Activated CD8-positive, alpha-beta T cell treated with anti-CD3 and anti-CD28 coated beads, Interleukin-2, amount 10 ng/mL, durations not matched to agents 7 days and 5 days (primary cell): ENCODE results near the gene UCP1. TPM values are rescaled to one million over a fixed set of nuclear protein-coding genes. Genes with fewer than 3 reads are reported as not detected.

ENCODE experiments used
- ATAC-seq: fragments of 150-1000 bp; cut with Tn5 transposase; one replicate; pipeline ENCODE4 v1.10.0; 2021; ENCODE audit warnings: moderate library complexity
- CTCF ChIA-PET: fragments of 350-600 bp; sonication (Branson Sonifier 250); formaldehyde crosslinking; loops from one replicate; lab custom pipeline; 2021; ENCODE audit warnings: antibody characterized with exemption; lab: Charles Lee
- POLR2A ChIA-PET: fragments of 350-600 bp; sonication (Branson Sonifier 250); formaldehyde crosslinking; loops from one replicate; lab custom pipeline; 2021; ENCODE audit warnings: antibody characterized with exemption; lab: Charles Lee
- DNase-seq: peaks from one replicate; pipeline ENCODE4 v3.0.0-alpha.2; 2020
- H3K27ac Mint-ChIP-seq: one replicate; pipeline ENCODE4 v1.8.0; 2021; ENCODE audit warnings: mild to moderate bottlenecking, mixed read lengths
- H3K27me3 Mint-ChIP-seq: one replicate; pipeline ENCODE4 v1.8.0; 2021; ENCODE audit warnings: low read depth, mixed read lengths
- H3K36me3 Mint-ChIP-seq: one replicate; pipeline ENCODE4 v1.8.0; 2021; ENCODE audit warnings: low read depth, mixed read lengths
- H3K4me1 Mint-ChIP-seq: one replicate; pipeline ENCODE4 v1.8.0; 2021; ENCODE audit warnings: low read depth, mixed read lengths
- H3K4me3 Mint-ChIP-seq: one replicate; pipeline ENCODE4 v1.8.0; 2021; ENCODE audit warnings: mild to moderate bottlenecking, mixed read lengths
- H3K9me3 Mint-ChIP-seq: one replicate; pipeline ENCODE4 v1.8.0; 2022; ENCODE audit warnings: mixed read lengths; ENCODE audit not compliant: insufficient read depth
- total RNA-seq, 2 experiments: library from RNA; stranded (reverse); gene quantifications; one replicate each; pipeline ENCODE4 v1.2.3, GENCODE V29; 2021

UCP1 gene
- total RNA-seq, 2 experiments from 2014 or later = not detected

- no peaks in the 10 kb centered on the region for H3K36me3 Mint-ChIP-seq
- ATAC-seq (no peak), DNase-seq (no peak)
- H3K27me3 Mint-ChIP-seq = peaks cover 23% of the 10 kb centered on the region
- CTCF ChIA-PET = interaction anchor here (1.6 kb wide), 1 partner anchor 15 kb away, joined by 4 read pairs; no protein-coding TSS in a partner anchor
- H3K27ac Mint-ChIP-seq = no peak overlapping the region
- H3K9me3 Mint-ChIP-seq = no peaks in the 10 kb centered on the region
- no peaks in the 10 kb centered on the region for H3K4me1 Mint-ChIP-seq
- H3K4me3 Mint-ChIP-seq = no peak overlapping the region
- POLR2A ChIA-PET = no interaction called here
These were observed 26.3 kb upstream of the UCP1 start for GRCh38 chr4:140595065-140595464.

GRCh38 chr4:140584439-140584838 is 15.7 kb upstream of the UCP1 start:
- Mint-ChIP-seq H3K27ac (no peak overlapping the region), H3K9me3 (no peaks in the 10 kb centered on the region), H3K36me3 (no peaks in the 10 kb centered on the region), H3K27me3 (peaks cover 17% of the 10 kb centered on the region), H3K4me3 (no peak overlapping the region), H3K4me1 (no peaks in the 10 kb centered on the region)
- CTCF ChIA-PET = no interaction called here
- DNase-seq (no peak), ATAC-seq (no peak)
- POLR2A ChIA-PET = no interaction called here

GRCh38 chr4:140581078-140581477 is 12.3 kb upstream of the UCP1 start:
- ATAC-seq (no peak), DNase-seq (no peak)
- H3K27me3 Mint-ChIP-seq = peaks cover 33% of the 10 kb centered on the region
- H3K4me3 Mint-ChIP-seq = no peak overlapping the region
- POLR2A ChIA-PET = no interaction called here
- CTCF ChIA-PET = interaction anchor here (1.3 kb wide), 1 partner anchor 57 kb away, joined by 3 read pairs; the partner anchor contains the start of gene ELMOD2
- H3K9me3 Mint-ChIP-seq = no peaks in the 10 kb centered on the region
- H3K27ac Mint-ChIP-seq = no peak overlapping the region
- H3K36me3 Mint-ChIP-seq = no peaks in the 10 kb centered on the region
- H3K4me1 Mint-ChIP-seq = no peaks in the 10 kb centered on the region

- H3K4me3 Mint-ChIP-seq = no peak overlapping the region
- ATAC-seq (no peak), DNase-seq (no peak)
- no peaks in the 10 kb centered on the region for H3K9me3 Mint-ChIP-seq
- peaks cover 38% of the 10 kb centered on the region for H3K27me3 Mint-ChIP-seq
- H3K36me3 Mint-ChIP-seq = no peaks in the 10 kb centered on the region
- CTCF ChIA-PET = no interaction called here
- POLR2A ChIA-PET = no interaction called here
- H3K4me1 Mint-ChIP-seq = no peaks in the 10 kb centered on the region
- H3K27ac Mint-ChIP-seq = no peak overlapping the region
These were observed 10.5 kb upstream of the UCP1 start for GRCh38 chr4:140579278-140579677.

GRCh38 chr4:140575489-140575888 is 6.7 kb upstream of the UCP1 start:
- ChIA-PET POLR2A (no interaction called here), CTCF (no interaction called here)
- H3K9me3 Mint-ChIP-seq = no peaks in the 10 kb centered on the region
- no peak for ATAC-seq
- no peaks in the 10 kb centered on the region for H3K4me1 Mint-ChIP-seq
- H3K27ac Mint-ChIP-seq = no peak overlapping the region
- peaks cover 46% of the 10 kb centered on the region for H3K27me3 Mint-ChIP-seq
- no peaks in the 10 kb centered on the region for H3K36me3 Mint-ChIP-seq
- no peak overlapping the region for H3K4me3 Mint-ChIP-seq
- no peak for DNase-seq

- ATAC-seq = no peak
- peaks cover 58% of the 10 kb centered on the region for H3K27me3 Mint-ChIP-seq
These were observed 2.9 kb upstream of the UCP1 start for GRCh38 chr4:140571620-140572019.

GRCh38 chr4:140569307-140569638 is 512 bp upstream of the UCP1 start:
- Mint-ChIP-seq H3K4me1 (peaks cover 8% of the 10 kb centered on the region), H3K4me3 (no peak overlapping the region), H3K27ac (no peak overlapping the region), H3K27me3 (peaks cover 54% of the 10 kb centered on the region), H3K9me3 (no peaks in the 10 kb centered on the region), H3K36me3 (no peaks in the 10 kb centered on the region)
- ChIA-PET POLR2A (no interaction called here), CTCF (no interaction called here)
- ATAC-seq = no peak
- no peak for DNase-seq

More at GRCh38 chr4:140571620-140572019, 2.9 kb upstream of the UCP1 start:
- no peaks in the 10 kb centered on the region for H3K36me3 Mint-ChIP-seq
- POLR2A ChIA-PET = no interaction called here
- CTCF ChIA-PET = no interaction called here
- H3K4me1 Mint-ChIP-seq = peaks cover 8% of the 10 kb centered on the region
- no peak for DNase-seq
- no peak overlapping the region for H3K4me3 Mint-ChIP-seq
- H3K27ac Mint-ChIP-seq = no peak overlapping the region
- H3K9me3 Mint-ChIP-seq = no peaks in the 10 kb centered on the region

GRCh38 chr4:140559696-140560095 is 9.1 kb downstream of the UCP1 start:
- Mint-ChIP-seq H3K4me3 (no peak overlapping the region), H3K9me3 (no peaks in the 10 kb centered on the region), H3K27me3 (peaks cover 38% of the 10 kb centered on the region), H3K4me1 (peaks cover 17% of the 10 kb centered on the region), H3K27ac (no peak overlapping the region), H3K36me3 (no peaks in the 10 kb centered on the region)
- DNase-seq (no peak), ATAC-seq (no peak)
- CTCF ChIA-PET = no interaction called here
- POLR2A ChIA-PET = no interaction called here

GRCh38 chr4:140557831-140558435 is 10.8 kb downstream of the UCP1 start:
- Mint-ChIP-seq H3K36me3 (no peaks in the 10 kb centered on the region), H3K9me3 (no peaks in the 10 kb centered on the region), H3K27ac (no peak overlapping the region), H3K27me3 (peaks cover 35% of the 10 kb centered on the region), H3K4me3 (no peak overlapping the region), H3K4me1 (peaks cover 17% of the 10 kb centered on the region)
- ATAC-seq = no peak
- ChIA-PET CTCF (interaction anchor here (0.8 to 2.2 kb wide), 4 partner anchors 13 to 198 kb away, joined by 3 to 8 read pairs (median 6); partner anchors contain the start of gene ELMOD2), POLR2A (no interaction called here)
- DNase-seq = no peak

GRCh38 chr4:140556372-140557085 is 12.2 kb downstream of the UCP1 start:
- ChIA-PET POLR2A (no interaction called here), CTCF (interaction anchor here (0.6 to 2.2 kb wide), 4 partner anchors 11 to 197 kb away, joined by 3 to 8 read pairs (median 6); partner anchors contain the start of gene ELMOD2)
- Mint-ChIP-seq H3K9me3 (no peaks in the 10 kb centered on the region), H3K27ac (no peak overlapping the region), H3K27me3 (peaks cover 29% of the 10 kb centered on the region), H3K4me3 (no peak overlapping the region), H3K4me1 (peaks cover 17% of the 10 kb centered on the region), H3K36me3 (no peaks in the 10 kb centered on the region)
- ATAC-seq = peak; percentile 94
- no peak for DNase-seq

- no peak for ATAC-seq
- peaks cover 4% of the 10 kb centered on the region for H3K4me1 Mint-ChIP-seq
- no peak overlapping the region for H3K27ac Mint-ChIP-seq
- no peaks in the 10 kb centered on the region for H3K27me3 Mint-ChIP-seq
- ChIA-PET CTCF (interaction anchor here (0.7 kb wide), 1 partner anchor 10 kb away, joined by 3 read pairs; the partner anchor contains the start of gene ELMOD2), POLR2A (no interaction called here)
- H3K9me3 Mint-ChIP-seq = no peaks in the 10 kb centered on the region
- no peaks in the 10 kb centered on the region for H3K36me3 Mint-ChIP-seq
- DNase-seq = no peak
- no peak overlapping the region for H3K4me3 Mint-ChIP-seq
These were observed 34.7 kb downstream of the UCP1 start for GRCh38 chr4:140533951-140534480.

- Mint-ChIP-seq H3K4me3 (no peak overlapping the region), H3K9me3 (no peaks in the 10 kb centered on the region), H3K36me3 (peaks cover 13% of the 10 kb centered on the region), H3K27me3 (no peaks in the 10 kb centered on the region), H3K27ac (no peak overlapping the region), H3K4me1 (peaks cover 9% of the 10 kb centered on the region)
- ATAC-seq (no peak), DNase-seq (no peak)
- CTCF ChIA-PET = no interaction called here
- POLR2A ChIA-PET = no interaction called here
These were observed 39.3 kb downstream of the UCP1 start for GRCh38 chr4:140529434-140529833.
